ENCODE measurements around the gene IFNLR1. TPM values are rescaled to one million over a fixed set of nuclear protein-coding genes. Genes with fewer than 3 reads are reported as not detected.

IFNLR1 gene
- total RNA-seq, 2 donors from 2014 or later, result 0.36 to 2.0 TPM

Other genes starting within 250 kb of the IFNLR1 start
- gene PNRC2, start 227.5 kb downstream of the IFNLR1 start, total RNA-seq, result 100 to 1,000 TPM in 1 of 2 donors, 10 to 100 TPM in 1; 89.7 to 162 TPM
- gene SRSF10, start 207.0 kb downstream of the IFNLR1 start, total RNA-seq, result 100 to 1,000 TPM; 176 to 214 TPM
- gene MYOM3, start 75.2 kb downstream of the IFNLR1 start, total RNA-seq, result not detected
- not detected for gene IL22RA1, start 44.1 kb downstream of the IFNLR1 start, total RNA-seq
- gene GRHL3, start 132.1 kb upstream of the IFNLR1 start, total RNA-seq, result not detected
- gene STPG1, start 226.5 kb upstream of the IFNLR1 start, total RNA-seq, result 1 to 10 TPM; 2.3 to 5.4 TPM
- gene NIPAL3, start 228.5 kb upstream of the IFNLR1 start, total RNA-seq, result 10 to 100 TPM; 22.0 to 28.1 TPM